GM19023 (cell line): Measurements from ENCODE around the gene GMDS.
A peak's percentile ranks its signal among the peaks of the same experiment; 100 is the strongest.

Experiments used
- ATAC-seq: cut with Tn5 transposase; IDR thresholded peaks from one replicate; pipeline ENCODE4 v1.9.1; 2021; ENCODE audit warnings: mild to moderate bottlenecking, moderate library complexity; ENCODE audit not compliant: unreplicated experiment

The GMDS gene

DNA sequence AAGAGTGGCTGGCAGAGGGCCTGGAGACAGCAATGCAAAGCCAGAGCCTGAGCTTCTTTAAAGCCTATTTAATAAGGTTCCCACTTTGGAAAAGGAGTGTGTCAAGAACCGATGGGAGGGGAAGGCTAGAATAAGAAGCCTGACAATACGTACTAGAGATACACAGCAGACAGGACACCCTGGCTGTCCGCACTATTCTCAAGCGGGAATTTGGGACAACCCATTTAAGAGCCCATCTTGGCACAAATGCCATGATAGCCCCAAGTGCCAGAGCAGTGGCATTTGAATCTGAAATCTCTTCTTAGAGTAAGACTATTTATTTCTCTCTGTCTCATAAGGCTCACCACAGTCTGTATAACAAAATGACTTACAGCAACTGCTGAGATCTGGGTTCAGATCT, 3.1 kb downstream of the GMDS start:
- ATAC-seq: no peak

GRCh38 chr6:2240961-2241360, 4.4 kb downstream of the GMDS start:
- no peak for ATAC-seq

DNA sequence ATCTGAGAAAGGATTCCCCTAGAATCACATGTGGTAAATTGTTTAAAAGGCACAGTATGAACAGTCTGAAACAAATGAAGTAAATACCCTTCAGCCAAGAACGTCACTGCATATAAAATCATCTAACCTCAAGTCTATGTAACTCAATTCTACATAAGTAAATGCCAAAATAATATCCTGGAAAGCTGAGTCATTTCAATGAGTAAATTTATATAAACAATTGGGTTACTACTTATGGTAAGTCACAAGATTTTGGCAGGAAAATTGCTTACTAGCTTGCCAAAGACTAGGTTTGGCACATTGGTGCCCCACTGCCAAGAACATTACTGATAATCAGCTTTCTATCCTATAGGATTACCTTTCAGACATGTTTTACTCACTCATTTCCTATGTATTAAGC, 8.4 kb downstream of the GMDS start:
- ATAC-seq: no peak

GRCh38 chr6:2235777-2236495, 9.5 kb downstream of the GMDS start:
- ATAC-seq: no peak

DNA sequence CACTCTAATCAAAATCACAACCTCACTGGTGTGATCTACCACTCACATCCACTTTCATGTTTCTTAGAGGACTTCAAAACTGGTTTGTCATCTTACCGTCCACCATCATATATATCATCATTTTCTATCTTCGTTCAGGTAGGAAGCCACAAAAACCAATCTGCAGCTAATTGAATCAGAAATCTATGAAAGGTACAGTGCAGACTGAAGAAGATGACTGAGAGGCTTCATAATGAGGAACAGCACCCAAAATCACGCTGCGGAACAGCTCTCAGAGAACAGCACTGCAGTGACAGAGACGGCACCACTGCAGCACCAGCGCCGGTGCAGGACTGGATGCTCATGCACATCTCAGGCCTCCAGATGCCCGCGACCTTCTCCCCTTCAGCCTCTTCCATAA, 13.0 kb downstream of the GMDS start:
- ATAC-seq: no peak

- ATAC-seq: no peak
Observed at GRCh38 chr6:2231438-2231837, 14.0 kb downstream of the GMDS start.

DNA sequence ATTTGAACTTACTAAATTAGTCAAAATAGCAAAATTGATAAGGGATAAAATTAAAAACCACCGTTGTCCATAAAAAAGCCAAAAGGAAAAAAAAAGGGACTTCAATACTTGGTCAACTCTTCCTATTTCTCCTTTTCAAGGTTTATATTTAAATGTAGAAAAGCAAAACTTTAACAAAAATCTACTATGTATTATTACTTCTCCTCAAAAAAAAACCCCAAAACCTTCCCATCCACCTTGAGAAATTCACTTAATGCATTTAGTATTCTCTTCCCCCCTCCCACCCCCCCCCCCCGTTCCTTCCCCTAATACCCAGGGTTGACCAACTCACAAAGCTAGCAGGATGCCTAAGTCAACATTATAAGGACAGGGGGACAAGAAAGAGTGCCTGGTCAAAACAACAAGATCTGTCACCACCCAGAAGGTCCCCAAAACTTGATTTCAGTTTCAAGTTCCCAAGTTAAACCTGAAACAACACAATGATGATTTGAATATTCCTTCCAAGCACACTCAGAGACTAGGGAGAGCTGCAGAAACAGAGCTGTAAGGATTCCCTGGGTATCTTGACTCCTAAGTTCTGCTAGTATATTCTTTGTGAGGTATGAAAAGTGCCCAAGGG, 14.6 kb downstream of the GMDS start:
- peak; percentile 54 for ATAC-seq

DNA sequence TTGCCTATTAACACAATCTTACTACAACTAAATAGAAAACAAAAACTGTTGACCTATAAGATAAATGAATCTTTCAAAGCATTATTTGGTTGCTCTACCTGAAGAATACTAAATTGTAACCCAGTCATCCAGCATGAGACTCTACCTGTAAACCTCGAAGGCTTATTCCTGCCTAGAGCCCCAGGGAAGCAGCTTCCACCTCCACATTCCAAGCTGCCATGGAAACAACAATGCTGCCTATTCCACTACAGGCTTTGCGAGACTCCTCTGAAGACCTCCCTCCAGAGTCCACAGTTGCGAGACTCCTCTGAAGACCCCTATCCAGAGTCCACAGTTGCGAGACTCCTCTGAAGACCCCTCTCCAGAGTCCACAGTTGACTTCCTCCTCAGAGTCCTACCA, 15.7 kb downstream of the GMDS start:
- ATAC-seq: no peak

GRCh38 chr6:2229039-2229438, 16.4 kb downstream of the GMDS start:
- no peak for ATAC-seq

DNA sequence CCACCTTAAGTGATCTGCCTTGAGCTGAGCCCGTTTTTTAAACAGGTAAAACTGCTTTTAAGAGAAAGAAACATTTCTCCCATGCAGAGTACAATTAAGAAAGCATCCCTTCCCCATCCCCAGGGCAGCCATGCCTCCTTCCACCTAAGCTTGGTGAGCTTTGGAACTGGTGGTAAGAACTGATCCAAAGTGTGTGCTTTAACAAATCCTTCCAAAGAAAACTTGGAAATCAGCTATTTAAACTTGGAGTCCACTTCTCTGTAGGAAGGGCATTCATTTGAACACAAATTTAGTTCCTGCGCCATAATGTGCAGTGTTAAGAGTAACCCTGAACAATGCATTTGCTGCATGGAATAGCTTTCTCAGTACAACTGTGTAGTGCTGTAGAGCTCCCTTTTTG, 17.0 kb downstream of the GMDS start:
- no peak for ATAC-seq

DNA sequence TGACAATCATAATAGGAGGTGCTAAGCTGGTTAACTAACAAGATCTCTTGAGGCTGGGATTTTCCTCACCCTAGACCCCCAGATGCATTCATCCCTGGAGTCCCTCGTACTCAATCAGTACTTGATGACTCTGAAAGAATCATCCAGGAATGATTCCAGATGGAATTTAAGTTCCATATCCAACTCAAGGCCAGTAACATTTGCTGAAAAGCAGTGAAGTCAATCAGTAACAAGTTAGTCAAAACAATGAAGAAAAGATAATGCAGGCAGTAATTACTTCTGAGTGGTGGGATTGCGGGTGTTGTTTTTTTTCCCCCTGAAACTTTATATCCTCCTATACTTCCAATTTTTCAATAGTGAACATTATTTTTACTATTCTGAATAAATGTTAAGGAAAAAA, 18.6 kb downstream of the GMDS start:
- ATAC-seq: no peak

GRCh38 chr6:2225422-2226392, 19.7 kb downstream of the GMDS start:
- ATAC-seq: no peak

- ATAC-seq: no peak
Observed at GRCh38 chr6:2224847-2225382, 20.5 kb downstream of the GMDS start.

DNA sequence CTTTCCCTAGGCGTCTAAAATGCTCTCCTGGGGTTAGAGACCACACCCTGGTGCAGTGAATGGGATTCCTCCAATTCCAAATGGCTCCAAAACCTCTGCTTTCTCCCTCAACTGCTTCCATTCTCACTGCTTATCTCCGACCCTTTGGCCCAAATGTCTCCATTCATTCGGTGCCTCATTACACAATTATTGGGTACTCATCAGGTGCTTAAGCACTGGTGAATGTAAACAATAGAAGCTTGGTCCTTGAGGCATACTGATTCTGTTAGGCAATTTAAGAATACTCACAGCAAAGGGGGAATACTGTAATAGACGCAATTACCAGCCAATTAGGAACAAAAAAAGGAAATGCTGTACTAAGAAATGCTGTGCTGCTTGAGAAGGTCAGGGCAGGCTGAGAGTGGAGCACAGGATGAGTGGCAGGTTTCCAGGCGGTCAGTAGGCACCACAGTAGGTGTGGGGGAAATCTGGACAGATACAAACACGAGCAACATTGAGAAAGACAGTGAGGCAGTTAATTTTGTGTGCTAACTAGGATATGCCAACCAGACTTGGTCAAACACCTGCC, 23.0 kb downstream of the GMDS start:
- ATAC-seq: no peak

- peak; percentile 56 for ATAC-seq
Observed at GRCh38 chr6:2221726-2222274, 23.6 kb downstream of the GMDS start.

GRCh38 chr6:2220154-2220553, 25.3 kb downstream of the GMDS start:
- ATAC-seq: no peak

DNA sequence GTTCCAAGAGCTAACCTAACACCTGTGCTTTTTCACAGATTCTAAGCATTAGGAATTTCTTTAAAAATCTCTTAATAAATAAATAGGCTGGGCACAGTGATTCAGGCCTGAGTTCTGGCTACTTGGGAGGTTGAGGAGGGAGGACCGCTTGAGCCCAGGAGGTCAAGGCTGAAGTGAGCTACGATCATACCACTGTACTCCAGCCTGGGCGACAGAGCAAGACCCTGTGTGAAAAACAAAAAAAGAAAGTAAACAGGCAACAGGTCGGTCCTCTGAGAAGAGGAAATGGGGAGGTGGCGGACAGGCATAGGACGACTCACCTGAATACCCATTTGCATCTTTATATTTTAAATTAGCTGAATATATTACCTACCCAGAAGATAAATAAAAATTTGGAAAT, 26.5 kb downstream of the GMDS start:
- ATAC-seq: no peak

- ATAC-seq: no peak
Observed at GRCh38 chr6:2216794-2217383, 28.5 kb downstream of the GMDS start.

- no peak for ATAC-seq
Observed at GRCh38 chr6:2215342-2215741, 30.1 kb downstream of the GMDS start.

GRCh38 chr6:2213086-2213485, 32.3 kb downstream of the GMDS start:
- ATAC-seq: no peak
